GM12874 (cell line): Measurements from ENCODE around the gene CCL21.

Experiments
- TF ChIP-seq, protein P1 (sequence below): IDR thresholded peaks from 2 replicates; pipeline ENCODE4 v1.5.1; 2011; ENCODE audit warnings: low read depth, mild to moderate bottlenecking, control low read depth, low read length, moderate library complexity; ENCODE audit not compliant: insufficient read depth

The CCL21 gene

DNA sequence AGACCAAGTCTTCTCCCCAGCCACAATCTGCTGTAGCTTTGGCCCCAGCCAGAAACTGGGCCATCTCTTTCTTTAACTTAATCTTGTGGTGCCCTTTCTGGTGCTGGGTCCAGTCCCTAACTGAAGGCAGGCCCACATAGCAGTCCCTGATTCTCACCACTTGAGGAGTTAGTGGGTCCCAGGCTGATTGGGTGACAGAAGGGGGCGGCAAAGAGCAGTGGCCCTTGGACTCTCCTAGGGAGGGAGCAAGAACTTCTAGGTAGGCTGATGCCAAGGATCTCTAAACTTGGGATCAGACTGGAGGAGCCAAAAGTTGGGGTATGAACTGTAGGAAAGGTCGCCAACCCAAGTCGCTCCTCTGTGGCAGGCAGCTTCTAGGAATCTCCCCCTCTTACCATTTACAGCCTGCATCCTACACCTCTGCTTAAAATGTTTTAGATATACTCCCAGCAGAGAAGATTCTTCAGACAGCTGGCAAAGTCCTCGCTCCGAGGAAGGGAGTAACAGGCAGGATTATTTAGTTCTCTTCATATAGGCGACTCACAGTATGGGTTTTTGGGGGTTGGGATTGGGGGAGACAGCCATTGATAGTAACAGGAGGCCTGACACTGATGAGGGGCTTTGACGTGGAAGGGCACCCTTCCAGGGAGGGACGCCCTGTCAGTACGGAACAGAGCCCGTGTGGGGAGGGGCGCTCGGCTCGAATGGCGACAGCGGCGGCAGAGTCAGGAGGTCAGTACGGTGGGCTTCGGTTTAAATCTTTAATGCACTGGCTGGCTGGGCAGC, 45.5 kb downstream of the CCL21 start:
- TF ChIP-seq, protein P1, sequence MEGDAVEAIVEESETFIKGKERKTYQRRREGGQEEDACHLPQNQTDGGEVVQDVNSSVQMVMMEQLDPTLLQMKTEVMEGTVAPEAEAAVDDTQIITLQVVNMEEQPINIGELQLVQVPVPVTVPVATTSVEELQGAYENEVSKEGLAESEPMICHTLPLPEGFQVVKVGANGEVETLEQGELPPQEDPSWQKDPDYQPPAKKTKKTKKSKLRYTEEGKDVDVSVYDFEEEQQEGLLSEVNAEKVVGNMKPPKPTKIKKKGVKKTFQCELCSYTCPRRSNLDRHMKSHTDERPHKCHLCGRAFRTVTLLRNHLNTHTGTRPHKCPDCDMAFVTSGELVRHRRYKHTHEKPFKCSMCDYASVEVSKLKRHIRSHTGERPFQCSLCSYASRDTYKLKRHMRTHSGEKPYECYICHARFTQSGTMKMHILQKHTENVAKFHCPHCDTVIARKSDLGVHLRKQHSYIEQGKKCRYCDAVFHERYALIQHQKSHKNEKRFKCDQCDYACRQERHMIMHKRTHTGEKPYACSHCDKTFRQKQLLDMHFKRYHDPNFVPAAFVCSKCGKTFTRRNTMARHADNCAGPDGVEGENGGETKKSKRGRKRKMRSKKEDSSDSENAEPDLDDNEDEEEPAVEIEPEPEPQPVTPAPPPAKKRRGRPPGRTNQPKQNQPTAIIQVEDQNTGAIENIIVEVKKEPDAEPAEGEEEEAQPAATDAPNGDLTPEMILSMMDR = peak; percentile 97

DNA sequence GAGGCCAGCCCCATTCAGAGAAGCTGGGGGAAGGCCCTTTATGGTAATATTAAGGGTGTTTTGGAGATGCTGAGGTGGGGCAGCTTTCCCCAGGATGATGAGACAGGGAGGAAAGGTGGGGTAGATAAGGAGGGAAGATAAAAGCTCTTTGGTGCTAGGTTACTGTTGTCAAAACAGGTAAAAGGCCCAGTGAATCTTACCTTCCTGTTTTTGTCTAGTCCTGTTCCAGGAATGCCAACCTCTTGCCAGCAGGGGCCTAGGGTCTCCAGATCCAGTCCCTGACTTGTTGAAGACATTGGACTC, 46.7 kb downstream of the CCL21 start:
- TF ChIP-seq, protein P1 = no peak

DNA sequence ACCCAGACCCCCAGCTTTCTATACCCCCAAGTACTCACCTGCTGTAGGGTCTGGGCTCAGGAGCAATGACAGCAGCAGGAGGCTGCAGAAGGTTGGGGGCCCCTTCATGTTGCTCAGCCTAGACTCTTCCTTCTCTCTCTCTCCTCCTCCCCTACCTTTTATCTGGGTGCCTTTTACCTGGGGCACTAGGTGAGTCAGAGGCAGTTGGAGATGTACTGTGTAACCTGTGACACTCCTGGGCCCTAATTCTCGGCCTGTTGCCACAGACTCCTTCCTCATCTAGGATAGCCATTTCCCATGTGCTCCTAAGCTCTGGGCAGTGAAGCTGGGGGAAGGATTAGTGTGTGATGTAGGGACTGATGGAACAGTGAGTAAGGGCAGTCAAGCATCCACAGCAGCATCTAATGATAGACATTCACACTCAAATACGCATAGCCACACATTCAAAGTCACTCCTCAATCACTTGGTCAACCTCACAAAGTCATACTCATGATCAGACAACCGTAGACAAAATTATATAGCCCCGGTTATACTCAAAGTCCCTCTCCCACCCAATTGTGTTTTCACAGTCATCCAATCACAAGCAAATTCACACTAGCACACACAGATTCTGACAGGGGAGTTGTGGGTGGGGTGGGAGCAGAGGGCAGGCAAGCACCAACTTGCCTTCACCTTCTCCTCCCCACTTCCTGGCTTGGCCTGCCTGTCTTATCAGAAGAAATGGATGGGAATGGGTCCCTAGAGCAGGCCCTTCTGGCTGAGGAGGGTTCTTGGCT, 47.2 kb downstream of the CCL21 start, which contains the start of gene CCL27:
Gene CCL27, minus strand, starts transcription at position 132 of the 777 bp plus-strand sequence. Its CDS starts 24 bp downstream, at position 108.
- TF ChIP-seq, protein P1 = no peak

DNA sequence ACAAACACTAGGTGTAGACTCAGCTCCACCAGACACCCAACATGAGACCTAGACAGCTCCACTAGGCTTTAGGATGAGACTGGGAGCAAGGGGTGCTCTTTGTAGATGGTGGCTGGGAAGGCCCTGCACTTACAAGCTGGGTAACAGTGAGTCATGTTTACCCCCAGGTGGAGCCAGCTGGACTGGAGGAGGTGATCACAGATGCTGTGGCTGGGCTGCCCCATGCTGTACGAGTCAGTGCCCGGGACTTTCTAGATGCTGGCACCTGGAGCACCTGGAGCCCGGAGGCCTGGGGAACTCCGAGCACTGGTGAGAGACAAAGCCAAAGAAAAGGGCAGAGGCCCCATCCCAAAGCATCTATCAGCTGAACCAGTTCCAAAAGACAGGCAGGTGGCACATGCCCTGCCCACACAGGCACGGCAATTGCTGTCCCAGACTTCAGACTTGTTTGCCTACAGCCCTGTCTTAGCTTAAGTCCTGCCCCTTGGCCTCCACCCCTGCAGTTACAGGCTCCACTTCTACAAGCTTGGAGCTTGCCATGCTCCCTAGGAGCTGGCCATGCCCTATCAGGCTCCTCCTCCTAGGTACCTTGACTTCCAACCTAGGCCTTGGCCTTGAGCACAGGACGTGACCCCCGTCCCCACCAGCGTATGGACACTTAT, 50.2 kb downstream of the CCL21 start:
- TF ChIP-seq, protein P1 = no peak
